Thoracic aorta (tissue), 2 donors: ENCODE measurements around the gene HECTD2. TPM values are rescaled to one million over a fixed set of nuclear protein-coding genes. Genes with fewer than 3 reads are reported as not detected.

ENCODE experiments used
- ATAC-seq: fragments of 150-250 bp; one replicate; pipeline ENCODE4 v1.8.0; 2017; ENCODE audit warnings: low read depth; ENCODE audit not compliant: insufficient number of reproducible peaks, low FRiP score
- DNase-seq: peaks from one replicate; pipeline ENCODE4 v3.0.0-alpha.2; 2020; ENCODE audit warnings: low spot score
- H3K27ac ChIP-seq, 2 donors: fragments of 200-600 bp; sonication (generic); 1 replicate in 1 of 2; 2 replicates in 1 of 2; pipeline ENCODE4 v1.5.1; 2016; ENCODE audit warnings: mild to moderate bottlenecking in 2 of 2, moderate library complexity in 2 of 2
- H3K27me3 ChIP-seq: fragments of 200-600 bp; sonication (generic); replicated peaks from 2 replicates; pipeline ENCODE4 v1.6.0; 2016; ENCODE audit warnings: mild to moderate bottlenecking; ENCODE audit not compliant: insufficient read depth
- H3K36me3 ChIP-seq: fragments of 200-600 bp; sonication (generic); one replicate; pipeline ENCODE4 v1.5.1; 2016
- H3K4me1 ChIP-seq, 2 donors: fragments of 200-600 bp; sonication (generic); 1 replicate in 1 of 2; 2 replicates in 1 of 2; pipeline versions ENCODE4 v1.5.1 to v1.6.0; 2016; ENCODE audit warnings: low read depth in 2 of 2, mild to moderate bottlenecking in 1 of 2; ENCODE audit not compliant: control insufficient read depth in 1 of 2
- H3K4me3 ChIP-seq: fragments of 200-600 bp; sonication (generic); 2 replicates; pipeline ENCODE4 v1.5.1; 2016; ENCODE audit warnings: mild to moderate bottlenecking
- H3K9me3 ChIP-seq: fragments of 200-600 bp; sonication (generic); 2 replicates; pipeline ENCODE4 v1.5.1; 2016
- total RNA-seq, 2 donors: library from RNA; depleted of rRNA; stranded (reverse); fragments of >200 nt; gene quantifications; one replicate each; pipeline versions ENCODE4 v1.1.0 to v1.2.3, GENCODE V29; 2016
- TF ChIP-seq, protein P1 (sequence below): fragments of 200-600 bp; sonication (generic); IDR thresholded peaks from one replicate; pipeline ENCODE4 v1.5.1; 2019; ENCODE audit warnings: antibody characterized with exemption

The HECTD2 gene
- total RNA-seq, 2 donors from 2014 or later, result 35.9 to 48.0 TPM

GRCh38 chr10:91493313-91493712 is 83.2 kb downstream of the HECTD2 start:
- Histone ChIP-seq H3K4me3 (no peak overlapping the region), H3K9me3 (no peaks in the 10 kb centered on the region), H3K27ac (no peak overlapping the region), H3K36me3 (no peaks in the 10 kb centered on the region), H3K4me1 (peaks cover 0 to 7% of the 10 kb centered on the region in 2 donors), H3K27me3 (no peaks in the 10 kb centered on the region)
- ATAC-seq, result no peak
- no peak for DNase-seq
- TF ChIP-seq, protein P1, sequence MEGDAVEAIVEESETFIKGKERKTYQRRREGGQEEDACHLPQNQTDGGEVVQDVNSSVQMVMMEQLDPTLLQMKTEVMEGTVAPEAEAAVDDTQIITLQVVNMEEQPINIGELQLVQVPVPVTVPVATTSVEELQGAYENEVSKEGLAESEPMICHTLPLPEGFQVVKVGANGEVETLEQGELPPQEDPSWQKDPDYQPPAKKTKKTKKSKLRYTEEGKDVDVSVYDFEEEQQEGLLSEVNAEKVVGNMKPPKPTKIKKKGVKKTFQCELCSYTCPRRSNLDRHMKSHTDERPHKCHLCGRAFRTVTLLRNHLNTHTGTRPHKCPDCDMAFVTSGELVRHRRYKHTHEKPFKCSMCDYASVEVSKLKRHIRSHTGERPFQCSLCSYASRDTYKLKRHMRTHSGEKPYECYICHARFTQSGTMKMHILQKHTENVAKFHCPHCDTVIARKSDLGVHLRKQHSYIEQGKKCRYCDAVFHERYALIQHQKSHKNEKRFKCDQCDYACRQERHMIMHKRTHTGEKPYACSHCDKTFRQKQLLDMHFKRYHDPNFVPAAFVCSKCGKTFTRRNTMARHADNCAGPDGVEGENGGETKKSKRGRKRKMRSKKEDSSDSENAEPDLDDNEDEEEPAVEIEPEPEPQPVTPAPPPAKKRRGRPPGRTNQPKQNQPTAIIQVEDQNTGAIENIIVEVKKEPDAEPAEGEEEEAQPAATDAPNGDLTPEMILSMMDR, result peak; percentile 44

GRCh38 chr10:91495402-91495801 is 85.3 kb downstream of the HECTD2 start:
- no peak overlapping the region for H3K27ac ChIP-seq
- peaks cover 12% of the 10 kb centered on the region for H3K36me3 ChIP-seq
- no peak overlapping the region for H3K4me3 ChIP-seq
- no peaks in the 10 kb centered on the region for H3K27me3 ChIP-seq
- no peak for DNase-seq
- TF ChIP-seq, protein P1, result no peak
- ATAC-seq, result no peak
- H3K4me1 ChIP-seq, result peaks cover 0 to 12% of the 10 kb centered on the region in 2 donors
- no peaks in the 10 kb centered on the region for H3K9me3 ChIP-seq

- Histone ChIP-seq H3K27ac (no peak overlapping the region), H3K9me3 (no peaks in the 10 kb centered on the region), H3K27me3 (no peaks in the 10 kb centered on the region), H3K4me1 (peaks cover 0 to 12% of the 10 kb centered on the region in 2 donors), H3K36me3 (peaks cover 12% of the 10 kb centered on the region), H3K4me3 (no peak overlapping the region)
- no peak for ATAC-seq
- TF ChIP-seq, protein P1, result no peak
- DNase-seq, result no peak
Observed at GRCh38 chr10:91496016-91496415, 85.9 kb downstream of the HECTD2 start.

GRCh38 chr10:91511549-91512330 is 101.6 kb downstream of the HECTD2 start:
- Histone ChIP-seq H3K27me3 (no peaks in the 10 kb centered on the region), H3K4me1 (no peaks in the 10 kb centered on the region), H3K9me3 (no peaks in the 10 kb centered on the region), H3K27ac (no peak overlapping the region), H3K4me3 (no peak overlapping the region), H3K36me3 (no peaks in the 10 kb centered on the region)
- ATAC-seq (no peak), DNase-seq (no peak)
- TF ChIP-seq, protein P1, result no peak

DNA sequence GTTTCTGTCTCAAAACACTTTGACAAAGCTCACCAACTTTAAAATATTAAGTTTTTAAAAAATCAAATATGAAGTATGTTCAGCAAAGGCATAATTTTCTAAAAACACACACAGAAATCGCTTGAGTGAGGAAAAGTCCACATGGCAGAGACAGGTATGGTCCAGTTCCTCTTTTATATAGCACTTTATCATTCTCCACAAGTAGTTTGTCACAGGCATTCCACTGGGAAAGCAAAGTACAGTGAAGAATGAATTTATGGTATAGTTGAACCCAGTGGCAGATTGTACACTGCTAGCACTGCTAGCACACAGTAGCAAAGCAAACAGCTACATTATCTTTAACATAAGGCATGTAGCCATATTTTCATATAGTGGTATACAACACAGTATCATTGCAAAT is 102.3 kb downstream of the HECTD2 start:
- TF ChIP-seq, protein P1, result no peak
- Histone ChIP-seq H3K27ac (no peak overlapping the region), H3K27me3 (no peaks in the 10 kb centered on the region), H3K9me3 (no peaks in the 10 kb centered on the region), H3K4me3 (no peak overlapping the region), H3K4me1 (no peaks in the 10 kb centered on the region), H3K36me3 (no peaks in the 10 kb centered on the region)
- DNase-seq (no peak), ATAC-seq (no peak)
